ENCODE results near the gene PXMP2. TPM values are rescaled to one million over a fixed set of nuclear protein-coding genes. Genes with fewer than 3 reads are reported as not detected.

The PXMP2 gene
- total RNA-seq, 1 experiment from 2014 or later, result 39.9 TPM

DNA sequence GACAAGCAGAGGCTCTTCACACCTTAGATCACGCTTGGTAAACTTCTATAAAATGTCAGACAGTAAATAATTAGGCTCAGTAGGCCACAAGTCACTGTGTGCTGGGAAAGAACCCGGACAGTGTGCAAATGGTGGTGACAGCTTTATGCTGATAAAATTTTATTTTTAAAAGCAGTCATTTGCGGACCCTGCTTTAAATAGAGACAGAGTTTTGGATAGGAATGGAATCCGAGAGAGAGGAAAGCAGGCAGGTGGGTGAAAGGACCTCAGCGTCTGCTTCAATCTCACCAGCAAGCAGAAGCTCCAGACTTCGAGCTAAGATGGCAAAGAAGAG lies 52.9 kb downstream of the PXMP2 start:
- no peak overlapping the region for H3K27ac Mint-ChIP-seq (ENCODE audit: unreplicated experiment)
- TF ChIP-seq, protein P1, sequence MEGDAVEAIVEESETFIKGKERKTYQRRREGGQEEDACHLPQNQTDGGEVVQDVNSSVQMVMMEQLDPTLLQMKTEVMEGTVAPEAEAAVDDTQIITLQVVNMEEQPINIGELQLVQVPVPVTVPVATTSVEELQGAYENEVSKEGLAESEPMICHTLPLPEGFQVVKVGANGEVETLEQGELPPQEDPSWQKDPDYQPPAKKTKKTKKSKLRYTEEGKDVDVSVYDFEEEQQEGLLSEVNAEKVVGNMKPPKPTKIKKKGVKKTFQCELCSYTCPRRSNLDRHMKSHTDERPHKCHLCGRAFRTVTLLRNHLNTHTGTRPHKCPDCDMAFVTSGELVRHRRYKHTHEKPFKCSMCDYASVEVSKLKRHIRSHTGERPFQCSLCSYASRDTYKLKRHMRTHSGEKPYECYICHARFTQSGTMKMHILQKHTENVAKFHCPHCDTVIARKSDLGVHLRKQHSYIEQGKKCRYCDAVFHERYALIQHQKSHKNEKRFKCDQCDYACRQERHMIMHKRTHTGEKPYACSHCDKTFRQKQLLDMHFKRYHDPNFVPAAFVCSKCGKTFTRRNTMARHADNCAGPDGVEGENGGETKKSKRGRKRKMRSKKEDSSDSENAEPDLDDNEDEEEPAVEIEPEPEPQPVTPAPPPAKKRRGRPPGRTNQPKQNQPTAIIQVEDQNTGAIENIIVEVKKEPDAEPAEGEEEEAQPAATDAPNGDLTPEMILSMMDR (IDR thresholded peaks at IDR 0.05; ENCODE audit: insufficient read depth in 1 of 2, low read depth in 1 of 2, low read length in 1 of 2, severe bottlenecking in 1 of 2, unreplicated experiment in 1 of 2), result no peak
- H3K27me3 Mint-ChIP-seq (ENCODE audit: insufficient read depth, unreplicated experiment), result no peaks in the 10 kb centered on the region
- DNase-seq, result no peak
- Histone ChIP-seq H3K4me3 (ENCODE audit: low read depth, low read length) (no peak overlapping the region), H3K36me3 (ENCODE audit: control insufficient read depth, insufficient read depth, low read length) (peaks cover 6% of the 10 kb centered on the region), H3K4me1 (no peaks in the 10 kb centered on the region), H3K9me3 (no peaks in the 10 kb centered on the region), H3K27me3 (replicated peaks; ENCODE audit: control insufficient read depth, insufficient read depth, low read length) (no peaks in the 10 kb centered on the region)
- BruUV-seq (replicated peaks), result no TSS peak
- H3K4me1 Mint-ChIP-seq (ENCODE audit: low read depth, unreplicated experiment), result no peaks in the 10 kb centered on the region
- intact Hi-C loops (cut with micrococcal nuclease; ENCODE audit: unreplicated experiment), result no loop called here
- H3K4me3 Mint-ChIP-seq (ENCODE audit: unreplicated experiment), result no peak overlapping the region
- POLR2A ChIA-PET, result no interaction called here
- H3K9me3 Mint-ChIP-seq (ENCODE audit: unreplicated experiment), result peaks cover 10% of the 10 kb centered on the region
- CTCF ChIA-PET, result no interaction called here
- H3K36me3 Mint-ChIP-seq (ENCODE audit: insufficient read depth, unreplicated experiment), result peaks cover 97% of the 10 kb centered on the region

DNA sequence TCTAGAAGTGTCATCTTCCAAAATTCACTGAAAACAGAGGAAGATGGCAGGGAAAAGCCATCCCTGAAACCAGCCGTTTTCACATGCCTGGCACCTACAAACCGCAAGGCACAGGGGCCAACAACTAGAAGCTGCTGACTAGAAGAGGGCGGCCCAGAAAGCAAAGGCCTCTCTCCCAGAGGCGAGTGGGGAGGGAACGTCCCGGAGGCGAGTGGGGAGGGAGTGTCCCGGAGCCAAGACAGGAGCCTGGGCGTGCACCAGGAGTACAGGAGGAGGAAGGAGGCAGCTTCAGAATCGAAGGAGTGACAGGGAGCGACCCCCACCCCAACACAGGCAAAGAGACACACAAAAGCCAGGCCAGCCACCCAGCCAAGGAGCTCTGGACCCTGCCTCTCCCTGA lies 53.3 kb downstream of the PXMP2 start:
- no peak for DNase-seq
- H3K4me1 ChIP-seq, result no peaks in the 10 kb centered on the region
- no TSS peak for BruUV-seq (replicated peaks)
- Mint-ChIP-seq H3K4me3 (ENCODE audit: unreplicated experiment) (no peak overlapping the region), H3K9me3 (ENCODE audit: unreplicated experiment) (peaks cover 10% of the 10 kb centered on the region), H3K4me1 (ENCODE audit: low read depth, unreplicated experiment) (no peaks in the 10 kb centered on the region), H3K27ac (ENCODE audit: unreplicated experiment) (no peak overlapping the region), H3K27me3 (ENCODE audit: insufficient read depth, unreplicated experiment) (no peaks in the 10 kb centered on the region), H3K36me3 (ENCODE audit: insufficient read depth, unreplicated experiment) (peaks cover 97% of the 10 kb centered on the region)
- no peaks in the 10 kb centered on the region for H3K27me3 ChIP-seq (replicated peaks; ENCODE audit: control insufficient read depth, insufficient read depth, low read length)
- intact Hi-C loops (cut with micrococcal nuclease; ENCODE audit: unreplicated experiment), result no loop called here
- peaks cover 5% of the 10 kb centered on the region for H3K36me3 ChIP-seq (ENCODE audit: control insufficient read depth, insufficient read depth, low read length)
- CTCF ChIA-PET, result no interaction called here
- TF ChIP-seq, protein P1 (IDR thresholded peaks at IDR 0.05; ENCODE audit: insufficient read depth in 1 of 2, low read depth in 1 of 2, low read length in 1 of 2, severe bottlenecking in 1 of 2, unreplicated experiment in 1 of 2), result no peak
- H3K9me3 ChIP-seq, result no peaks in the 10 kb centered on the region
- no peak overlapping the region for H3K4me3 ChIP-seq (ENCODE audit: low read depth, low read length)
- POLR2A ChIA-PET, result interaction anchor here (0.9 kb wide), 1 partner anchor 936 kb away, joined by 5 read pairs; no protein-coding TSS in a partner anchor

DNA sequence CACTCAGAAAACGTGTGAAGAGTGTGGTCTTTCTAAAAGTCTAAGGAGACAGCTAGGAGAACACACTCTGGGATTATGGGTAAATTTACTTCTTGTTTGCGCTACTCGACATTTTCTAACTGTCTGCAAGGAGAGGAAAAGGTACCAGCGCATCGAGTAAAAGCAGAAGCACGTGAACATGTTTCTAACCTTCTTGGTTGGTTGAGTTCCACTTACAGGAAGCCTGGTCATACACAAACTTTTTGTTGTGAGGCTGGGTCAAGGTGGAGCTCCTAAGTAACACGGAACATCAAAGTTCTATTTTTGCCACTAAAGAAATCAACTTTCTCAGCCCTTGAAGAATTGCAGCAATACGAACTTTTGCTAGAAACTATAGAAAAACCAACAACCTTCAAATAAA lies 54.2 kb downstream of the PXMP2 start:
- CTCF ChIA-PET, result no interaction called here
- no peak overlapping the region for H3K27ac Mint-ChIP-seq (ENCODE audit: unreplicated experiment)
- no peak for DNase-seq
- TF ChIP-seq, protein P1 (IDR thresholded peaks at IDR 0.05; ENCODE audit: insufficient read depth in 1 of 2, low read depth in 1 of 2, low read length in 1 of 2, severe bottlenecking in 1 of 2, unreplicated experiment in 1 of 2), result no peak
- peaks cover 97% of the 10 kb centered on the region for H3K36me3 Mint-ChIP-seq (ENCODE audit: insufficient read depth, unreplicated experiment)
- H3K4me3 ChIP-seq (ENCODE audit: low read depth, low read length), result no peak overlapping the region
- H3K9me3 Mint-ChIP-seq (ENCODE audit: unreplicated experiment), result peaks cover 10% of the 10 kb centered on the region
- no peaks in the 10 kb centered on the region for H3K9me3 ChIP-seq
- POLR2A ChIA-PET, result interaction anchor here (0.5 to 0.9 kb wide), 2 partner anchors 9 to 937 kb away, joined by 4 to 5 read pairs; no protein-coding TSS in a partner anchor
- H3K36me3 ChIP-seq (ENCODE audit: control insufficient read depth, insufficient read depth, low read length), result peaks cover 5% of the 10 kb centered on the region
- H3K27me3 ChIP-seq (replicated peaks; ENCODE audit: control insufficient read depth, insufficient read depth, low read length), result no peaks in the 10 kb centered on the region
- H3K4me1 ChIP-seq, result no peaks in the 10 kb centered on the region
- no peaks in the 10 kb centered on the region for H3K4me1 Mint-ChIP-seq (ENCODE audit: low read depth, unreplicated experiment)
- H3K27me3 Mint-ChIP-seq (ENCODE audit: insufficient read depth, unreplicated experiment), result no peaks in the 10 kb centered on the region
- no TSS peak for BruUV-seq (replicated peaks)
- intact Hi-C loops (cut with micrococcal nuclease; ENCODE audit: unreplicated experiment), result no loop called here
- H3K4me3 Mint-ChIP-seq (ENCODE audit: unreplicated experiment), result no peak overlapping the region
